K562 (cell line): ENCODE data around the gene DET1. TPM values are rescaled to one million over a fixed set of nuclear protein-coding genes. Genes with fewer than 3 reads are reported as not detected.

Experiments used
- ATAC-seq: fragments of 200-7000 bp; cut with Tn5 transposase; 3 replicates; pipeline ENCODE4 v1.9.1; 2020; ENCODE audit warnings: moderate library complexity
- Bru-seq: library from RNA; stranded (reverse); fragments of 400-500 nt; gene quantifications from one replicate; lab custom pipeline; 2021; lab: Mats Ljungman, UMichigan
- BruChase-seq, 2 experiments: library from RNA; stranded (reverse); fragments of 400-500 nt; gene quantifications; one replicate each; lab custom pipeline; 2021; lab: Mats Ljungman, UMichigan
- BruUV-seq: library from RNA; stranded (reverse); fragments of 400-500 nt; replicated peaks from 2 replicates; lab custom pipeline; 2021; lab: Mats Ljungman, UMichigan
- CTCF ChIA-PET: fragments of 300-600 bp; formaldehyde crosslinking; extraction: SDS; loops from one replicate; lab custom pipeline; 2021; ENCODE audit warnings: low intra/inter-chr PET ratio; lab: Yijun Ruan, JAX
- POLR2A ChIA-PET: fragments of 300-600, 350-650 bp; sonication (Branson Sonifier 250); formaldehyde crosslinking; extraction: SDS; loops from one replicate; lab custom pipeline; 2021; ENCODE audit warnings: antibody characterized with exemption, inconsistent platforms; lab: Yijun Ruan, JAX
- DNase-seq, 4 experiments: peaks; one replicate each; pipeline versions ENCODE4 v3.0.0 to v3.0.0-alpha.2; 2011 to 2018; ENCODE audit warnings: low spot score in 3 of 4, mixed read lengths in 3 of 4; ENCODE audit errors: extremely low read depth in 1 of 4
- FAIRE-seq: peaks from 2 replicates; lab custom pipeline; 2011; peaks lifted over from hg19 to GRCh38; lab: Jason Lieb, UNC
- H2AFZ ChIP-seq: 2 replicates; pipeline ENCODE4 v1.6.0; 2011; ENCODE audit warnings: low read depth, low read length, control low read depth, inconsistent platforms
- H3K27ac ChIP-seq: fragments of 200-600 bp; 3 replicates; pipeline ENCODE4 v1.8.0; 2011; ENCODE audit warnings: low read depth, mild to moderate bottlenecking, control low read depth, inconsistent platforms, low read length, moderate library complexity, mixed read lengths; ENCODE audit errors: extremely low read depth
- H3K27me3 ChIP-seq, 2 experiments: fragments of 300-600 bp in 1 of 2; 2 replicates in 1 of 2; 3 replicates in 1 of 2; pipeline versions ENCODE4 v1.6.0 to v1.8.0; 2011; ENCODE audit warnings: inconsistent platforms in 2 of 2, low read length in 2 of 2, mild to moderate bottlenecking in 1 of 2, mixed read lengths in 1 of 2, moderate library complexity in 1 of 2; ENCODE audit not compliant: control insufficient read depth in 2 of 2, insufficient read depth in 2 of 2
- H3K36me3 ChIP-seq: fragments of 300-600 bp; 3 replicates; pipeline ENCODE4 v1.8.0; 2011; ENCODE audit warnings: mild to moderate bottlenecking, low read length, inconsistent platforms; ENCODE audit not compliant: control insufficient read depth, insufficient read depth
- H3K4me1 ChIP-seq, 2 experiments: fragments of 200-600 bp in 1 of 2; replicated peaks in 1 of 2; 2 replicates in 1 of 2; 3 replicates in 1 of 2; pipeline versions ENCODE4 v1.5.1 to v1.8.0; 2011; ENCODE audit warnings: inconsistent platforms in 2 of 2, low read length in 2 of 2, mild to moderate bottlenecking in 1 of 2, mixed read lengths in 1 of 2, moderate library complexity in 1 of 2; ENCODE audit not compliant: control insufficient read depth in 2 of 2, insufficient read depth in 2 of 2
- H3K4me2 ChIP-seq: 2 replicates; pipeline ENCODE4 v1.6.1; 2011; ENCODE audit warnings: low read length, control low read depth, inconsistent platforms, mixed read lengths; ENCODE audit not compliant: insufficient read depth
- H3K4me3 ChIP-seq: fragments of 200-600 bp; sonication (generic), shearing (Covaris generic); 2 replicates; pipeline ENCODE4 v1.5.1; 2016; ENCODE audit warnings: control low read depth, inconsistent platforms
- H3K79me2 ChIP-seq: fragments of 200-600 bp; 3 replicates; pipeline ENCODE4 v1.8.0; 2011; ENCODE audit warnings: low read length, inconsistent platforms; ENCODE audit not compliant: control insufficient read depth, insufficient read depth
- H3K9ac ChIP-seq, 2 experiments: 2 replicates each; pipeline versions ENCODE4 v1.6.0 to v1.6.1; 2011; ENCODE audit warnings: low read depth in 2 of 2, low read length in 2 of 2, control low read depth in 1 of 2, inconsistent platforms in 1 of 2, mild to moderate bottlenecking in 1 of 2, mixed read lengths in 1 of 2; ENCODE audit not compliant: insufficient read depth in 1 of 2
- H3K9me1 ChIP-seq: one replicate; pipeline ENCODE4 v1.6.0; 2011; ENCODE audit warnings: inconsistent platforms, mild to moderate bottlenecking, low read length, moderate library complexity; ENCODE audit not compliant: control insufficient read depth, insufficient read depth
- H3K9me3 ChIP-seq: replicated peaks from 2 replicates; pipeline ENCODE4 v1.5.1; 2011; ENCODE audit warnings: low read depth, low read length, inconsistent platforms; ENCODE audit not compliant: control insufficient read depth, insufficient read depth
- H4K20me1 ChIP-seq: replicated peaks from 2 replicates; pipeline ENCODE4 v1.6.1; 2011; ENCODE audit warnings: low read length, inconsistent platforms, mixed read lengths; ENCODE audit not compliant: control insufficient read depth, insufficient read depth
- HOXB6 ChIP-seq: fragments of 250-450 bp; sonication (Bioruptor Pico); IDR thresholded peaks from 2 replicates; pipeline ENCODE4 v1.5.1; 2022; ENCODE audit warnings: mild to moderate bottlenecking, borderline replicate concordance
- KLF16 ChIP-seq: IDR thresholded peaks from 2 replicates; pipeline ENCODE4 v1.6.1; 2016; ENCODE audit warnings: antibody characterized with exemption
- RBM39 ChIP-seq: fragments of 200-400 bp; formaldehyde crosslinking; optimal IDR thresholded peaks from 2 replicates; pipeline ENCODE3; 2018; ENCODE audit warnings: low read depth, low read length
- SNIP1 ChIP-seq: fragments of 450-650 bp; IDR thresholded peaks from 2 replicates; pipeline ENCODE4 v1.7.1; 2017; ENCODE audit warnings: low read depth, mild to moderate bottlenecking
- SREBF1 ChIP-seq: fragments of 150-350 bp; IDR thresholded peaks from 2 replicates; pipeline ENCODE4 v1.6.1; 2014; ENCODE audit warnings: antibody characterized with exemption, low read depth, low read length, borderline replicate concordance
- XRCC4 ChIP-seq: IDR thresholded peaks from one replicate; pipeline ENCODE4 v1.6.1; 2011; ENCODE audit not compliant: insufficient read depth, insufficient read length; ENCODE audit errors: extremely low read depth
- ZC3H11A ChIP-seq: IDR thresholded peaks from 2 replicates; pipeline ENCODE4 v1.6.1; 2012; ENCODE audit warnings: low read depth, low read length, improper control_type of control experiment
- ZNF551 ChIP-seq: fragments of 250-450 bp; sonication (Bioruptor Pico); IDR thresholded peaks from 2 replicates; pipeline ENCODE4 v1.5.0; 2021; ENCODE audit warnings: mild to moderate bottlenecking, moderate library complexity
- ZNF561 ChIP-seq: fragments of 450-650 bp; formaldehyde crosslinking; conservative IDR thresholded peaks from 2 replicates; pipeline ENCODE4 v1.4.0; 2020; ENCODE audit warnings: mild to moderate bottlenecking, moderate library complexity
- ZNF764 ChIP-seq: fragments of 250-450 bp; sonication (Bioruptor Pico); IDR thresholded peaks from 2 replicates; pipeline ENCODE4 v1.4.0; 2020; ENCODE audit warnings: low read depth, mild to moderate bottlenecking, moderate library complexity
- WGBS: fragments of 100-300 bp; shearing (Covaris generic); methylation state at CpG from one replicate; pipeline ENCODE4 v1.1.6; 2016; ENCODE audit warnings: low coverage, mixed read lengths; ENCODE audit not compliant: insufficient coverage; ENCODE audit errors: missing lambda C conversion rate; 5-methylcytosine and 5-hydroxymethylcytosine counted together
- in situ Hi-C: fragments of 300-500 bp; cut with MboI; formaldehyde crosslinking; loops from 4 replicates; pipeline ENCODE4 v1.15.0; 2018; ENCODE audit warnings: inconsistent platforms, mixed read lengths
- intact Hi-C: fragments of 100-400 bp; cut with micrococcal nuclease; formaldehyde crosslinking; loops from 2 replicates; pipeline ENCODE4 v1.14.2; 2022
- long read RNA-seq, 3 experiments: library from polyadenylated mRNA in 2 of 3; library from RNA in 1 of 3; unstranded in 2 of 3; stranded (forward) in 1 of 3; transcript quantifications; one replicate each; pipeline ENCODE4 v2.0.0, GENCODE V29; 2019 to 2022
- polyA minus RNA-seq, 3 experiments: library from RNA; depleted of rRNA, polyadenylated mRNA; stranded (reverse); fragments of >200 nt; gene quantifications; 2 replicates each; pipeline ENCODE4 v1.2.3, GENCODE V29; 2011
- polyA plus RNA-seq, 8 experiments: library from polyadenylated mRNA; depleted of rRNA in 4 of 8; stranded (reverse) in 5 of 8; unstranded in 3 of 8; fragments of >200 nt; fragmentation: Nextera tagmentation in 2 of 8; fragmentation: Illumina TruSeq in 1 of 8; extraction: Ambion mirVana in 2 of 8; extraction: Trizol in 1 of 8; gene quantifications; 2 replicates each; pipeline versions ENCODE4 v1.2.1 to v1.2.3, GENCODE V29; 2011 to 2014; ENCODE audit warnings: inconsistent platforms in 1 of 8, missing spikeins in 1 of 8
- total RNA-seq, 7 experiments: library from RNA; depleted of rRNA in 6 of 7; stranded (reverse); fragments of >200 nt in 6 of 7; fragmentation: Illumina TruSeq in 2 of 7; extraction: Trizol in 2 of 7; gene quantifications; 2 replicates each; pipeline versions ENCODE4 v1.2.1 to v1.2.3, GENCODE V29; 2011 to 2021; ENCODE audit warnings: low replicate concordance in 1 of 7

Gene DET1
- 17.4 and 23.9 TPM in 2 replicates for total RNA-seq (2011; cell fraction: chromatin; rRNA removed; ENCODE audit: low replicate concordance)
- total RNA-seq (2011; cell fraction: nucleolus; rRNA removed), result 10.8 and 11.7 TPM in 2 replicates
- 20.8 and 25.6 TPM in 2 replicates for total RNA-seq (2011; cell fraction: nucleoplasm; rRNA removed)
- total RNA-seq (2014; rRNA removed) (4.9 and 5.3 TPM in 2 replicates), total RNA-seq (2014; rRNA removed; fragmentation: Illumina TruSeq; extraction: Trizol) (5.8 and 5.9 TPM in 2 replicates), total RNA-seq (2015; rRNA removed; fragmentation: Illumina TruSeq; extraction: Trizol) (3.7 and 5.0 TPM in 2 replicates), total RNA-seq (2021) (5.6 and 6.0 TPM in 2 replicates), polyA plus RNA-seq (2011; rRNA removed) (8.1 and 9.6 TPM in 2 replicates), polyA plus RNA-seq (2014; fragmentation: Illumina TruSeq; extraction: Trizol) (7.0 and 7.3 TPM in 2 replicates), polyA plus RNA-seq (2014; fragmentation: Nextera tagmentation; extraction: Ambion mirVana) (1 to 10 TPM; 4.2 to 6.1 TPM), polyA plus RNA-seq (2014; rRNA removed) (6.9 and 7.3 TPM in 2 replicates), polyA minus RNA-seq (2011; rRNA and poly(A)+ RNA removed) (9.2 and 12.9 TPM in 2 replicates), Bru-seq, nascent RNA (percentile 74 among the genes with signal in this experiment), BruChase-seq, experiment 1, labeled RNA remaining after a 2-hour chase (percentile 64 among the genes with signal in this experiment), BruChase-seq, experiment 2, labeled RNA remaining after a 6-hour chase (percentile 64 among the genes with signal in this experiment)
- 7.7 and 9.3 TPM in 2 replicates for polyA plus RNA-seq (2011; cell fraction: cytosol; rRNA removed)
- polyA plus RNA-seq (2011; cell fraction: nucleus; rRNA removed), result 17.0 and 18.9 TPM in 2 replicates
- 5.8 and 9.3 TPM in 2 replicates for polyA plus RNA-seq (2012)
- 2.0 and 3.0 TPM in 2 replicates for polyA minus RNA-seq (2011; cell fraction: cytosol; rRNA and poly(A)+ RNA removed)
- polyA minus RNA-seq (2011; cell fraction: nucleus; rRNA and poly(A)+ RNA removed), result 12.3 and 19.1 TPM in 2 replicates
- long read RNA-seq, experiment 1, transcript DET1-201 (5 exons, 2,267 nt), result major isoform, 8 of 31 reads
- long read RNA-seq, experiment 1, partial matches to known transcripts, result 3 of 31 reads
- long read RNA-seq, experiment 1, other reads (novel, unspliced or antisense), result 15 of 31 reads
- long read RNA-seq, experiment 2, partial matches to known transcripts, result 1 of 4 reads
- long read RNA-seq, experiment 2, other reads (novel, unspliced or antisense), result 3 of 4 reads
- long read RNA-seq, experiment 3, partial matches to known transcripts, result 1 of 3 reads
- long read RNA-seq, experiment 3, other reads (novel, unspliced or antisense), result 0 of 3 reads

GRCh38 chr15:88546248-88547129 lies at the start of gene DET1:
Gene DET1 (minus strand): TSS chr15:88546681. CDS start chr15:88531705, 14,976 bp downstream.
- Histone ChIP-seq H3K27me3 (no peaks in the 10 kb centered on the region), H3K4me2 (peak within 1 kb of the TSS; percentile 83), H3K9me1 (no peaks in the 10 kb centered on the region), H3K4me3 (peak within 1 kb of the TSS; percentile 62), H3K36me3 (no peaks in the 10 kb centered on the region), H4K20me1 (no peaks in the 10 kb centered on the region), H3K9ac (peak within 1 kb of the TSS; percentile 68 to 83), H2AFZ (peak within 1 kb of the TSS; percentile 99), H3K79me2 (peaks cover 35% of the 10 kb centered on the region; the same call in 2 of the 3 replicates), H3K9me3 (no peaks in the 10 kb centered on the region), H3K27ac (peak within 1 kb of the TSS; percentile 78), H3K4me1 (peaks cover 10 to 39% of the 10 kb centered on the region in 2 experiments)
- 4% methylated on average over 16 of the region's 33 CpGs for WGBS
- BruUV-seq, result TSS peak; percentile 59
- FAIRE-seq (peak; percentile 78), ATAC-seq (peak; percentile 95), DNase-seq (peak; percentile 91 to 97 (median 92))
- ChIA-PET CTCF (no interaction called here), POLR2A (no interaction called here)
- intact Hi-C loops, result no loop called here
- in situ Hi-C loops, result no loop called here
- TF ChIP-seq XRCC4 (no peak), SREBF1 (no peak), KLF16 (no peak), ZC3H11A (no peak), HOXB6 (CRISPR knock-in tag) (no peak), SNIP1 (peak; percentile 89), ZNF764 (CRISPR knock-in tag) (no peak), ZNF561 (CRISPR knock-in tag) (no peak), ZNF551 (CRISPR knock-in tag) (no peak), RBM39 (no peak)
